ENCODE data around the gene IFT80. TPM values are rescaled to one million over a fixed set of nuclear protein-coding genes. Genes with fewer than 3 reads are reported as not detected.

The IFT80 gene
- total and polyA plus RNA-seq, 10 of the 15 experiments (the other 5 are each of a cell fraction or from before 2014, with no cell fraction given): 6.5 to 21.5 (median 14.1) TPM

DNA sequence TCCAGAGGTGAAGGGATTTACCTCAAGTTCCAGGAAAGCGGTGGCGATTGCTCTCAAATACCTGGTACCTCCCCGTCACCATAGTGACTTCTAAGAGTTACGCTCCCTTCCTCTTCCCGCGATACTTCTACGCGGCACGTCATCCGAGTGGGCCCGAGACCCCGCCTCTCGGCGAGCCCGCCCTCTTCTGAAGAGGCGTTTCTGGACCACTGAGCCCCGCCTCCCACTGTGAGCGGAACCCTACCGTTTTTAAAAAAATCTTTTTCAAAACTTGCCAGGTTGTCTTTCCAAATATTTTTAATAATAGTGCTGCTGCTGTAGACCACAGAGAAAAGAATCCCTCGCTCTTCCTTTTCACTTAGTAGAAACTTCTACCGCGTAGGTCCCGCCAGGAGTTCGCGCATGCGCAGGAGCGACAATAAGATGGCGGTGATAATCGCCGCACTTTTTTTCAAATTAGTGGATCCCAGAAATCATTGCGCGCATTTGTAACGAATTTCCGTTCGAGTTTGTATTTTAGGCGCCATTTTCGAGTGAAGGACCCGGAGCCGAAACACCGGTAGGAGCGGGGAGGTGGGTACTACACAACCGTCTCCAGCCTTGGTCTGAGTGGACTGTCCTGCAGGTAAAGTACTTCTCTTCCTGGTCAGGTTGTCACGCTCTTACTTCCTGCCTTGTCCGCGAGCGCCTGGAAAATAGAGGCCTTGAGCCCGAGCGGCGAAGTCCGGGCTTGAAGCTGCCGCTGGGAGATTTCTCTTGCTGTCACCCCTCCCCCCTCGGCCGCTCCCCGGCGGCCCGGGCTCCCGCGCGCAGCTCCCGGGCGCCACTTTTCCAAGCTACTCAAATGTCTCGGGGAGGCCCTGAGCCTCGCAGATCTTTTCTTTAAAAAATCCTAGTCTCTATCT is at the start of gene IFT80, which contains the start of gene SMC4 (continued):
- TF ChIP-seq, protein P1, sequence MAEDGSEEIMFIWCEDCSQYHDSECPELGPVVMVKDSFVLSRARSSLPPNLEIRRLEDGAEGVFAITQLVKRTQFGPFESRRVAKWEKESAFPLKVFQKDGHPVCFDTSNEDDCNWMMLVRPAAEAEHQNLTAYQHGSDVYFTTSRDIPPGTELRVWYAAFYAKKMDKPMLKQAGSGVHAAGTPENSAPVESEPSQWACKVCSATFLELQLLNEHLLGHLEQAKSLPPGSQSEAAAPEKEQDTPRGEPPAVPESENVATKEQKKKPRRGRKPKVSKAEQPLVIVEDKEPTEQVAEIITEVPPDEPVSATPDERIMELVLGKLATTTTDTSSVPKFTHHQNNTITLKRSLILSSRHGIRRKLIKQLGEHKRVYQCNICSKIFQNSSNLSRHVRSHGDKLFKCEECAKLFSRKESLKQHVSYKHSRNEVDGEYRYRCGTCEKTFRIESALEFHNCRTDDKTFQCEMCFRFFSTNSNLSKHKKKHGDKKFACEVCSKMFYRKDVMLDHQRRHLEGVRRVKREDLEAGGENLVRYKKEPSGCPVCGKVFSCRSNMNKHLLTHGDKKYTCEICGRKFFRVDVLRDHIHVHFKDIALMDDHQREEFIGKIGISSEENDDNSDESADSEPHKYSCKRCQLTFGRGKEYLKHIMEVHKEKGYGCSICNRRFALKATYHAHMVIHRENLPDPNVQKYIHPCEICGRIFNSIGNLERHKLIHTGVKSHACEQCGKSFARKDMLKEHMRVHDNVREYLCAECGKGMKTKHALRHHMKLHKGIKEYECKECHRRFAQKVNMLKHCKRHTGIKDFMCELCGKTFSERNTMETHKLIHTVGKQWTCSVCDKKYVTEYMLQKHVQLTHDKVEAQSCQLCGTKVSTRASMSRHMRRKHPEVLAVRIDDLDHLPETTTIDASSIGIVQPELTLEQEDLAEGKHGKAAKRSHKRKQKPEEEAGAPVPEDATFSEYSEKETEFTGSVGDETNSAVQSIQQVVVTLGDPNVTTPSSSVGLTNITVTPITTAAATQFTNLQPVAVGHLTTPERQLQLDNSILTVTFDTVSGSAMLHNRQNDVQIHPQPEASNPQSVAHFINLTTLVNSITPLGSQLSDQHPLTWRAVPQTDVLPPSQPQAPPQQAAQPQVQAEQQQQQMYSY (CRISPR knock-in tag; IDR thresholded peaks at IDR 0.05): no peak
- no peak for TF ChIP-seq SUZ12 (IDR thresholded peaks at IDR 0.05; ENCODE audit: unreplicated experiment)
- peak; percentile 16; the same call in 1 of the 2 replicates for TF ChIP-seq IKZF1 (conservative IDR thresholded peaks at IDR 0.05)
- TF ChIP-seq RCOR1 (conservative IDR thresholded peaks at IDR 0.05; ENCODE audit: low read depth, low read length): peak; percentile 95; the same call in 1 of the 2 replicates
- TF ChIP-seq, protein P2, sequence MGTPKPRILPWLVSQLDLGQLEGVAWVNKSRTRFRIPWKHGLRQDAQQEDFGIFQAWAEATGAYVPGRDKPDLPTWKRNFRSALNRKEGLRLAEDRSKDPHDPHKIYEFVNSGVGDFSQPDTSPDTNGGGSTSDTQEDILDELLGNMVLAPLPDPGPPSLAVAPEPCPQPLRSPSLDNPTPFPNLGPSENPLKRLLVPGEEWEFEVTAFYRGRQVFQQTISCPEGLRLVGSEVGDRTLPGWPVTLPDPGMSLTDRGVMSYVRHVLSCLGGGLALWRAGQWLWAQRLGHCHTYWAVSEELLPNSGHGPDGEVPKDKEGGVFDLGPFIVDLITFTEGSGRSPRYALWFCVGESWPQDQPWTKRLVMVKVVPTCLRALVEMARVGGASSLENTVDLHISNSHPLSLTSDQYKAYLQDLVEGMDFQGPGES (IDR thresholded peaks at IDR 0.05): no peak
- peak; percentile 77; the same call in 1 of the 2 replicates for TF ChIP-seq HDAC2 (IDR thresholded peaks at IDR 0.05)
- TF ChIP-seq, protein P3, sequence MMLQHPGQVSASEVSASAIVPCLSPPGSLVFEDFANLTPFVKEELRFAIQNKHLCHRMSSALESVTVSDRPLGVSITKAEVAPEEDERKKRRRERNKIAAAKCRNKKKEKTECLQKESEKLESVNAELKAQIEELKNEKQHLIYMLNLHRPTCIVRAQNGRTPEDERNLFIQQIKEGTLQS (IDR thresholded peaks at IDR 0.05; ENCODE audit: borderline replicate concordance, extremely low read depth, low read depth, low read length): no peak
- no peak for TF ChIP-seq KDM1A (IDR thresholded peaks at IDR 0.05; ENCODE audit: borderline replicate concordance)
- no peak; the same call in 1 of the 2 replicates for TF ChIP-seq ZBED1 (IDR thresholded peaks at IDR 0.05; ENCODE audit: borderline replicate concordance)
- TF ChIP-seq, protein P4, sequence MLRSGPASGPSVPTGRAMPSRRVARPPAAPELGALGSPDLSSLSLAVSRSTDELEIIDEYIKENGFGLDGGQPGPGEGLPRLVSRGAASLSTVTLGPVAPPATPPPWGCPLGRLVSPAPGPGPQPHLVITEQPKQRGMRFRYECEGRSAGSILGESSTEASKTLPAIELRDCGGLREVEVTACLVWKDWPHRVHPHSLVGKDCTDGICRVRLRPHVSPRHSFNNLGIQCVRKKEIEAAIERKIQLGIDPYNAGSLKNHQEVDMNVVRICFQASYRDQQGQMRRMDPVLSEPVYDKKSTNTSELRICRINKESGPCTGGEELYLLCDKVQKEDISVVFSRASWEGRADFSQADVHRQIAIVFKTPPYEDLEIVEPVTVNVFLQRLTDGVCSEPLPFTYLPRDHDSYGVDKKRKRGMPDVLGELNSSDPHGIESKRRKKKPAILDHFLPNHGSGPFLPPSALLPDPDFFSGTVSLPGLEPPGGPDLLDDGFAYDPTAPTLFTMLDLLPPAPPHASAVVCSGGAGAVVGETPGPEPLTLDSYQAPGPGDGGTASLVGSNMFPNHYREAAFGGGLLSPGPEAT (IDR thresholded peaks at IDR 0.05; ENCODE audit: low read depth): peak; percentile 43; the same call in 1 of the 2 replicates
- TF ChIP-seq, protein P5, sequence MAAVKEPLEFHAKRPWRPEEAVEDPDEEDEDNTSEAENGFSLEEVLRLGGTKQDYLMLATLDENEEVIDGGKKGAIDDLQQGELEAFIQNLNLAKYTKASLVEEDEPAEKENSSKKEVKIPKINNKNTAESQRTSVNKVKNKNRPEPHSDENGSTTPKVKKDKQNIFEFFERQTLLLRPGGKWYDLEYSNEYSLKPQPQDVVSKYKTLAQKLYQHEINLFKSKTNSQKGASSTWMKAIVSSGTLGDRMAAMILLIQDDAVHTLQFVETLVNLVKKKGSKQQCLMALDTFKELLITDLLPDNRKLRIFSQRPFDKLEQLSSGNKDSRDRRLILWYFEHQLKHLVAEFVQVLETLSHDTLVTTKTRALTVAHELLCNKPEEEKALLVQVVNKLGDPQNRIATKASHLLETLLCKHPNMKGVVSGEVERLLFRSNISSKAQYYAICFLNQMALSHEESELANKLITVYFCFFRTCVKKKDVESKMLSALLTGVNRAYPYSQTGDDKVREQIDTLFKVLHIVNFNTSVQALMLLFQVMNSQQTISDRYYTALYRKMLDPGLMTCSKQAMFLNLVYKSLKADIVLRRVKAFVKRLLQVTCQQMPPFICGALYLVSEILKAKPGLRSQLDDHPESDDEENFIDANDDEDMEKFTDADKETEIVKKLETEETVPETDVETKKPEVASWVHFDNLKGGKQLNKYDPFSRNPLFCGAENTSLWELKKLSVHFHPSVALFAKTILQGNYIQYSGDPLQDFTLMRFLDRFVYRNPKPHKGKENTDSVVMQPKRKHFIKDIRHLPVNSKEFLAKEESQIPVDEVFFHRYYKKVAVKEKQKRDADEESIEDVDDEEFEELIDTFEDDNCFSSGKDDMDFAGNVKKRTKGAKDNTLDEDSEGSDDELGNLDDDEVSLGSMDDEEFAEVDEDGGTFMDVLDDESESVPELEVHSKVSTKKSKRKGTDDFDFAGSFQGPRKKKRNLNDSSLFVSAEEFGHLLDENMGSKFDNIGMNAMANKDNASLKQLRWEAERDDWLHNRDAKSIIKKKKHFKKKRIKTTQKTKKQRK (IDR thresholded peaks at IDR 0.05; ENCODE audit: low read depth, low read length): no peak
- peak; percentile 9; the same call in 1 of the 2 replicates for TF ChIP-seq CHD1 (IDR thresholded peaks at IDR 0.05; ENCODE audit: low read depth, low read length)
- TF ChIP-seq SIN3A (IDR thresholded peaks at IDR 0.05; ENCODE audit: low read depth, low read length): peak; percentile 99
- TF ChIP-seq BRCA1 (IDR thresholded peaks at IDR 0.05; ENCODE audit: low read depth, low read length): peak; percentile 86
- TF ChIP-seq TCF3 (IDR thresholded peaks at IDR 0.05; ENCODE audit: borderline replicate concordance, insufficient read depth, low read depth, low read length): peak; percentile 32; the same call in 1 of the 2 replicates
- TF ChIP-seq, protein P6, sequence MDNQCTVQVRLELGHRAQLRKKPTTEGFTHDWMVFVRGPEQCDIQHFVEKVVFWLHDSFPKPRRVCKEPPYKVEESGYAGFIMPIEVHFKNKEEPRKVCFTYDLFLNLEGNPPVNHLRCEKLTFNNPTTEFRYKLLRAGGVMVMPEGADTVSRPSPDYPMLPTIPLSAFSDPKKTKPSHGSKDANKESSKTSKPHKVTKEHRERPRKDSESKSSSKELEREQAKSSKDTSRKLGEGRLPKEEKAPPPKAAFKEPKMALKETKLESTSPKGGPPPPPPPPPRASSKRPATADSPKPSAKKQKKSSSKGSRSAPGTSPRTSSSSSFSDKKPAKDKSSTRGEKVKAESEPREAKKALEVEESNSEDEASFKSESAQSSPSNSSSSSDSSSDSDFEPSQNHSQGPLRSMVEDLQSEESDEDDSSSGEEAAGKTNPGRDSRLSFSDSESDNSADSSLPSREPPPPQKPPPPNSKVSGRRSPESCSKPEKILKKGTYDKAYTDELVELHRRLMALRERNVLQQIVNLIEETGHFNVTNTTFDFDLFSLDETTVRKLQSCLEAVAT (IDR thresholded peaks at IDR 0.05): 0 out of 2 replicates have a peak, but pooled peaks have one; percentile 12

Measured in GM12878 (cell line).